ENCODE data around the gene KIRREL2. TPM values are rescaled to one million over a fixed set of nuclear protein-coding genes. Genes with fewer than 3 reads are reported as not detected.

The KIRREL2 gene
- total and polyA plus RNA-seq, 2 experiments from 2014 or later: 3.6 to 9.9 TPM

DNA sequence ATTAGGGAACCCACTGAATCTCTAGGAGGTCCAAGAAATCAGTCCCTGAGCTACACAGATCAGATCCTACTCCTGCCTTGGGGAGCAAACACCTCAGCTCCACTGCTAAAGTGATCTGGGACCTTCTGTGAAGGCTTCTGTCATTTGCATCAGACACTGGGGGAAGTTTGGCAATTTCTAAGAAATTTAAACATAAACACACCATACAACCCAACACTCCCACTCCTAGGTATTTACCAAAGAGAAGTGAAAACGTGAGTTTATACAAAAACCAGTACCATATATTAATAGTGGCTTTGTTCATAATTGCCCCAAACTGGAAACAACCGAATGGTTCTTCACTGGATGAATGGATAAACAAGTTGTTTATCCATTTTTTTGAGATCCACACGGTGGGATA lies 58.7 kb downstream of the KIRREL2 start:
- Histone ChIP-seq H3K36me3 (ENCODE audit: insufficient read depth) (no peaks in the 10 kb centered on the region), H4K20me1 (replicated peaks; ENCODE audit: insufficient read depth) (no peaks in the 10 kb centered on the region), H3K4me1 (ENCODE audit: insufficient read depth) (no peaks in the 10 kb centered on the region), H3K79me2 (replicated peaks; ENCODE audit: insufficient read depth) (no peaks in the 10 kb centered on the region), H3K27ac (ENCODE audit: low read depth) (no peak overlapping the region), H3K4me3 (no peak overlapping the region), H2AFZ (no peak overlapping the region), H3F3A (replicated peaks; ENCODE audit: low read depth) (no peaks in the 10 kb centered on the region), H3K27me3 (ENCODE audit: insufficient read depth) (no peaks in the 10 kb centered on the region), H3K9me2 (ENCODE audit: insufficient read depth) (no peaks in the 10 kb centered on the region), H3K4me2 (no peak overlapping the region)
- H3K27me3 Mint-ChIP-seq (ENCODE audit: insufficient read depth, low read depth, poor library complexity): peaks cover 10% of the 10 kb centered on the region
- no peak overlapping the region for H3K27ac Mint-ChIP-seq
- no peaks in the 10 kb centered on the region for H3K4me1 Mint-ChIP-seq
- ATAC-seq: no peak
- no peaks in the 10 kb centered on the region for H3K9me3 Mint-ChIP-seq
- TF ChIP-seq, protein P1, sequence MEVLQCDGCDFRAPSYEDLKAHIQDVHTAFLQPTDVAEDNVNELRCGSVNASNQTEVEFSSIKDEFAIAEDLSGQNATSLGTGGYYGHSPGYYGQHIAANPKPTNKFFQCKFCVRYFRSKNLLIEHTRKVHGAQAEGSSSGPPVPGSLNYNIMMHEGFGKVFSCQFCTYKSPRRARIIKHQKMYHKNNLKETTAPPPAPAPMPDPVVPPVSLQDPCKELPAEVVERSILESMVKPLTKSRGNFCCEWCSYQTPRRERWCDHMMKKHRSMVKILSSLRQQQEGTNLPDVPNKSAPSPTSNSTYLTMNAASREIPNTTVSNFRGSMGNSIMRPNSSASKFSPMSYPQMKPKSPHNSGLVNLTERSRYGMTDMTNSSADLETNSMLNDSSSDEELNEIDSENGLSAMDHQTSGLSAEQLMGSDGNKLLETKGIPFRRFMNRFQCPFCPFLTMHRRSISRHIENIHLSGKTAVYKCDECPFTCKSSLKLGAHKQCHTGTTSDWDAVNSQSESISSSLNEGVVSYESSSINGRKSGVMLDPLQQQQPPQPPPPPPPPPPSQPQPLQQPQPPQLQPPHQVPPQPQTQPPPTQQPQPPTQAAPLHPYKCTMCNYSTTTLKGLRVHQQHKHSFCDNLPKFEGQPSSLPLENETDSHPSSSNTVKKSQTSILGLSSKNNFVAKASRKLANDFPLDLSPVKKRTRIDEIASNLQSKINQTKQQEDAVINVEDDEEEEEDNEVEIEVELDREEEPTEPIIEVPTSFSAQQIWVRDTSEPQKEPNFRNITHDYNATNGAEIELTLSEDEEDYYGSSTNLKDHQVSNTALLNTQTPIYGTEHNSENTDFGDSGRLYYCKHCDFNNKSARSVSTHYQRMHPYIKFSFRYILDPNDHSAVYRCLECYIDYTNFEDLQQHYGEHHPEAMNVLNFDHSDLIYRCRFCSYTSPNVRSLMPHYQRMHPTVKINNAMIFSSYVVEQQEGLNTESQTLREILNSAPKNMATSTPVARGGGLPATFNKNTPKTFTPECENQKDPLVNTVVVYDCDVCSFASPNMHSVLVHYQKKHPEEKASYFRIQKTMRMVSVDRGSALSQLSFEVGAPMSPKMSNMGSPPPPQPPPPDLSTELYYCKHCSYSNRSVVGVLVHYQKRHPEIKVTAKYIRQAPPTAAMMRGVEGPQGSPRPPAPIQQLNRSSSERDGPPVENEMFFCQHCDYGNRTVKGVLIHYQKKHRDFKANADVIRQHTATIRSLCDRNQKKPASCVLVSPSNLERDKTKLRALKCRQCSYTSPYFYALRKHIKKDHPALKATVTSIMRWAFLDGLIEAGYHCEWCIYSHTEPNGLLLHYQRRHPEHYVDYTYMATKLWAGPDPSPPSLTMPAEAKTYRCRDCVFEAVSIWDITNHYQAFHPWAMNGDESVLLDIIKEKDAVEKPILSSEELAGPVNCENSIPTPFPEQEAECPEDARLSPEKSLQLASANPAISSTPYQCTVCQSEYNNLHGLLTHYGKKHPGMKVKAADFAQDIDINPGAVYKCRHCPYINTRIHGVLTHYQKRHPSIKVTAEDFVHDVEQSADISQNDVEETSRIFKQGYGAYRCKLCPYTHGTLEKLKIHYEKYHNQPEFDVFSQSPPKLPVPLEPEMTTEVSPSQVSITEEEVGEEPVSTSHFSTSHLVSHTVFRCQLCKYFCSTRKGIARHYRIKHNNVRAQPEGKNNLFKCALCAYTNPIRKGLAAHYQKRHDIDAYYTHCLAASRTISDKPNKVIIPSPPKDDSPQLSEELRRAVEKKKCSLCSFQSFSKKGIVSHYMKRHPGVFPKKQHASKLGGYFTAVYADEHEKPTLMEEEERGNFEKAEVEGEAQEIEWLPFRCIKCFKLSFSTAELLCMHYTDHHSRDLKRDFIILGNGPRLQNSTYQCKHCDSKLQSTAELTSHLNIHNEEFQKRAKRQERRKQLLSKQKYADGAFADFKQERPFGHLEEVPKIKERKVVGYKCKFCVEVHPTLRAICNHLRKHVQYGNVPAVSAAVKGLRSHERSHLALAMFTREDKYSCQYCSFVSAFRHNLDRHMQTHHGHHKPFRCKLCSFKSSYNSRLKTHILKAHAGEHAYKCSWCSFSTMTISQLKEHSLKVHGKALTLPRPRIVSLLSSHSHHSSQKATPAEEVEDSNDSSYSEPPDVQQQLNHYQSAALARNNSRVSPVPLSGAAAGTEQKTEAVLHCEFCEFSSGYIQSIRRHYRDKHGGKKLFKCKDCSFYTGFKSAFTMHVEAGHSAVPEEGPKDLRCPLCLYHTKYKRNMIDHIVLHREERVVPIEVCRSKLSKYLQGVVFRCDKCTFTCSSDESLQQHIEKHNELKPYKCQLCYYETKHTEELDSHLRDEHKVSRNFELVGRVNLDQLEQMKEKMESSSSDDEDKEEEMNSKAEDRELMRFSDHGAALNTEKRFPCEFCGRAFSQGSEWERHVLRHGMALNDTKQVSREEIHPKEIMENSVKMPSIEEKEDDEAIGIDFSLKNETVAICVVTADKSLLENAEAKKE (CRISPR knock-in tag; IDR thresholded peaks at IDR 0.05): no peak
- no peaks in the 10 kb centered on the region for H3K36me3 Mint-ChIP-seq (ENCODE audit: low read depth)
- no peak for DNase-seq (ENCODE audit: low spot score)
- no peak overlapping the region for H3K4me3 Mint-ChIP-seq

Small RNAs within 50 kb of the gene (small RNA-seq; reads per million reads assigned to genes)
- gene RN7SL402P (ENCODE audit: low replicate concordance): 0.07 reads per million

Other genes with a start within 250 kb of the KIRREL2 start
- gene HAUS5, start 244.2 kb upstream of the KIRREL2 start, total RNA-seq (2014; rRNA removed; shearing (Covaris generic)): 17.9 and 21.9 TPM in 2 replicates
- gene HAUS5, start 244.2 kb upstream of the KIRREL2 start, polyA plus RNA-seq (2016; fragmentation: Nextera tagmentation; extraction: Ambion mirVana): 22.3 and 23.2 TPM in 2 replicates
- 58.3 and 74.7 TPM in 2 replicates for gene RBM42, start 227.9 kb upstream of the KIRREL2 start, total RNA-seq (2014; rRNA removed; shearing (Covaris generic))
- 78.2 and 82.9 TPM in 2 replicates for gene RBM42, start 227.9 kb upstream of the KIRREL2 start, polyA plus RNA-seq (2016; fragmentation: Nextera tagmentation; extraction: Ambion mirVana)
- 0.87 TPM in 1 of 2 replicates, not detected in the other for gene ETV2, start 215.2 kb upstream of the KIRREL2 start, total RNA-seq (2014; rRNA removed; shearing (Covaris generic))
- gene ETV2, start 215.2 kb upstream of the KIRREL2 start, polyA plus RNA-seq (2016; fragmentation: Nextera tagmentation; extraction: Ambion mirVana): 1.5 and 1.7 TPM in 2 replicates
- 564 and 722 TPM in 2 replicates for gene COX6B1, start 208.6 kb upstream of the KIRREL2 start, total RNA-seq (2014; rRNA removed; shearing (Covaris generic))
- gene COX6B1, start 208.6 kb upstream of the KIRREL2 start, polyA plus RNA-seq (2016; fragmentation: Nextera tagmentation; extraction: Ambion mirVana): 1,532 and 1,702 TPM in 2 replicates
- gene UPK1A, start 190.4 kb upstream of the KIRREL2 start, total RNA-seq (2014; rRNA removed; shearing (Covaris generic)): 0.42 TPM in 1 of 2 replicates, not detected in the other
- 1.0 and 1.5 TPM in 2 replicates for gene UPK1A, start 190.4 kb upstream of the KIRREL2 start, polyA plus RNA-seq (2016; fragmentation: Nextera tagmentation; extraction: Ambion mirVana)
- 1.8 TPM in 1 of 2 replicates, not detected in the other for gene ZBTB32, start 152.4 kb upstream of the KIRREL2 start, total RNA-seq (2014; rRNA removed; shearing (Covaris generic))
- gene ZBTB32, start 152.4 kb upstream of the KIRREL2 start, polyA plus RNA-seq (2016; fragmentation: Nextera tagmentation; extraction: Ambion mirVana): 0.45 and 0.65 TPM in 2 replicates
- 36.2 and 49.8 TPM in 2 replicates for gene KMT2B, start 138.9 kb upstream of the KIRREL2 start, total RNA-seq (2014; rRNA removed; shearing (Covaris generic))
- gene KMT2B, start 138.9 kb upstream of the KIRREL2 start, polyA plus RNA-seq (2016; fragmentation: Nextera tagmentation; extraction: Ambion mirVana): 15.5 and 15.8 TPM in 2 replicates
- 7.8 and 14.4 TPM in 2 replicates for gene IGFLR1, start 114.5 kb upstream of the KIRREL2 start, total RNA-seq (2014; rRNA removed; shearing (Covaris generic))
- 17.8 and 18.1 TPM in 2 replicates for gene IGFLR1, start 114.5 kb upstream of the KIRREL2 start, polyA plus RNA-seq (2016; fragmentation: Nextera tagmentation; extraction: Ambion mirVana)
- 13.1 and 14.3 TPM in 2 replicates for gene U2AF1L4, start 111.5 kb upstream of the KIRREL2 start, total RNA-seq (2014; rRNA removed; shearing (Covaris generic))
- 20.0 and 23.7 TPM in 2 replicates for gene U2AF1L4, start 111.5 kb upstream of the KIRREL2 start, polyA plus RNA-seq (2016; fragmentation: Nextera tagmentation; extraction: Ambion mirVana)
- 18.5 and 20.6 TPM in 2 replicates for gene PSENEN, start 111.3 kb upstream of the KIRREL2 start, total RNA-seq (2014; rRNA removed; shearing (Covaris generic))
- 175 and 197 TPM in 2 replicates for gene PSENEN, start 111.3 kb upstream of the KIRREL2 start, polyA plus RNA-seq (2016; fragmentation: Nextera tagmentation; extraction: Ambion mirVana)
- 6.8 and 7.1 TPM in 2 replicates for gene LIN37, start 108.3 kb upstream of the KIRREL2 start, total RNA-seq (2014; rRNA removed; shearing (Covaris generic))
- gene LIN37, start 108.3 kb upstream of the KIRREL2 start, polyA plus RNA-seq (2016; fragmentation: Nextera tagmentation; extraction: Ambion mirVana): 4.3 and 8.3 TPM in 2 replicates
- gene HSPB6, start 99.9 kb upstream of the KIRREL2 start, total RNA-seq (2014; rRNA removed; shearing (Covaris generic)): 0.27 and 0.87 TPM in 2 replicates
- gene HSPB6, start 99.9 kb upstream of the KIRREL2 start, polyA plus RNA-seq (2016; fragmentation: Nextera tagmentation; extraction: Ambion mirVana): 3.2 and 3.9 TPM in 2 replicates
- gene PROSER3, start 98.7 kb upstream of the KIRREL2 start, total RNA-seq (2014; rRNA removed; shearing (Covaris generic)): 14.7 and 28.0 TPM in 2 replicates
- gene PROSER3, start 98.7 kb upstream of the KIRREL2 start, polyA plus RNA-seq (2016; fragmentation: Nextera tagmentation; extraction: Ambion mirVana): 21.8 and 24.1 TPM in 2 replicates
- gene ARHGAP33, start 81.3 kb upstream of the KIRREL2 start, total RNA-seq (2014; rRNA removed; shearing (Covaris generic)): 17.7 and 22.1 TPM in 2 replicates
- gene ARHGAP33, start 81.3 kb upstream of the KIRREL2 start, polyA plus RNA-seq (2016; fragmentation: Nextera tagmentation; extraction: Ambion mirVana): 10.3 and 11.6 TPM in 2 replicates
- not detected in 2 replicates for gene PRODH2, start 44.1 kb upstream of the KIRREL2 start, total RNA-seq (2014; rRNA removed; shearing (Covaris generic))
- not detected in 2 replicates for gene PRODH2, start 44.1 kb upstream of the KIRREL2 start, polyA plus RNA-seq (2016; fragmentation: Nextera tagmentation; extraction: Ambion mirVana)
- gene NPHS1, start 4.4 kb upstream of the KIRREL2 start, total RNA-seq (2014; rRNA removed; shearing (Covaris generic)): 0.58 and 1.0 TPM in 2 replicates
- 0.47 and 1.3 TPM in 2 replicates for gene NPHS1, start 4.4 kb upstream of the KIRREL2 start, polyA plus RNA-seq (2016; fragmentation: Nextera tagmentation; extraction: Ambion mirVana)
- 28.2 and 30.2 TPM in 2 replicates for gene APLP1, start 11.7 kb downstream of the KIRREL2 start, total RNA-seq (2014; rRNA removed; shearing (Covaris generic))
- 36.0 and 39.0 TPM in 2 replicates for gene APLP1, start 11.7 kb downstream of the KIRREL2 start, polyA plus RNA-seq (2016; fragmentation: Nextera tagmentation; extraction: Ambion mirVana)
- 8.7 and 15.7 TPM in 2 replicates for gene NFKBID, start 43.6 kb downstream of the KIRREL2 start, total RNA-seq (2014; rRNA removed; shearing (Covaris generic))
- 10.5 and 12.1 TPM in 2 replicates for gene NFKBID, start 43.6 kb downstream of the KIRREL2 start, polyA plus RNA-seq (2016; fragmentation: Nextera tagmentation; extraction: Ambion mirVana)
- not detected in 2 replicates for gene HCST, start 45.6 kb downstream of the KIRREL2 start, total RNA-seq (2014; rRNA removed; shearing (Covaris generic))
- 2.1 and 6.7 TPM in 2 replicates for gene HCST, start 45.6 kb downstream of the KIRREL2 start, polyA plus RNA-seq (2016; fragmentation: Nextera tagmentation; extraction: Ambion mirVana)
- not detected in 2 replicates for gene TYROBP, start 51.4 kb downstream of the KIRREL2 start, total RNA-seq (2014; rRNA removed; shearing (Covaris generic))
- 0.99 TPM in 1 of 2 replicates, not detected in the other for gene TYROBP, start 51.4 kb downstream of the KIRREL2 start, polyA plus RNA-seq (2016; fragmentation: Nextera tagmentation; extraction: Ambion mirVana)
- 15.1 and 18.2 TPM in 2 replicates for gene LRFN3, start 79.5 kb downstream of the KIRREL2 start, total RNA-seq (2014; rRNA removed; shearing (Covaris generic))
- 5.8 and 6.0 TPM in 2 replicates for gene LRFN3, start 79.5 kb downstream of the KIRREL2 start, polyA plus RNA-seq (2016; fragmentation: Nextera tagmentation; extraction: Ambion mirVana)
- gene SDHAF1, start 138.3 kb downstream of the KIRREL2 start, total RNA-seq (2014; rRNA removed; shearing (Covaris generic)): 45.8 and 55.9 TPM in 2 replicates
- gene SDHAF1, start 138.3 kb downstream of the KIRREL2 start, polyA plus RNA-seq (2016; fragmentation: Nextera tagmentation; extraction: Ambion mirVana): 19.9 TPM in 2 replicates
- 24.1 and 26.1 TPM in 2 replicates for gene SYNE4, start 151.9 kb downstream of the KIRREL2 start, total RNA-seq (2014; rRNA removed; shearing (Covaris generic))
- 47.3 and 49.8 TPM in 2 replicates for gene SYNE4, start 151.9 kb downstream of the KIRREL2 start, polyA plus RNA-seq (2016; fragmentation: Nextera tagmentation; extraction: Ambion mirVana)
- 28.5 and 33.6 TPM in 2 replicates for gene ALKBH6, start 157.3 kb downstream of the KIRREL2 start, total RNA-seq (2014; rRNA removed; shearing (Covaris generic))
- 51.4 and 54.6 TPM in 2 replicates for gene ALKBH6, start 157.3 kb downstream of the KIRREL2 start, polyA plus RNA-seq (2016; fragmentation: Nextera tagmentation; extraction: Ambion mirVana)
- 12.4 and 19.1 TPM in 2 replicates for gene CLIP3, start 176.0 kb downstream of the KIRREL2 start, total RNA-seq (2014; rRNA removed; shearing (Covaris generic))
- 15.1 and 15.2 TPM in 2 replicates for gene CLIP3, start 176.0 kb downstream of the KIRREL2 start, polyA plus RNA-seq (2016; fragmentation: Nextera tagmentation; extraction: Ambion mirVana)
- gene THAP8, start 197.4 kb downstream of the KIRREL2 start, total RNA-seq (2014; rRNA removed; shearing (Covaris generic)): 10.3 and 12.7 TPM in 2 replicates
- gene THAP8, start 197.4 kb downstream of the KIRREL2 start, polyA plus RNA-seq (2016; fragmentation: Nextera tagmentation; extraction: Ambion mirVana): 12.2 and 13.7 TPM in 2 replicates
- 41.0 and 45.4 TPM in 2 replicates for gene WDR62, start 198.0 kb downstream of the KIRREL2 start, total RNA-seq (2014; rRNA removed; shearing (Covaris generic))
- gene WDR62, start 198.0 kb downstream of the KIRREL2 start, polyA plus RNA-seq (2016; fragmentation: Nextera tagmentation; extraction: Ambion mirVana): 13.3 and 14.1 TPM in 2 replicates